HG03060 (cell line): Measurements from ENCODE around the gene ARHGAP23.
"Not testable (repeated sequence)": the region's sequence is repeated elsewhere in the genome, so short reads cannot be mapped to it uniquely, and the experiment has no call there.

ENCODE experiments used
- ATAC-seq: cut with Tn5 transposase; IDR thresholded peaks from one replicate; pipeline ENCODE4 v1.9.1; 2021; ENCODE audit warnings: low read depth, moderate number of reproducible peaks; ENCODE audit not compliant: unreplicated experiment

ARHGAP23 gene

DNA sequence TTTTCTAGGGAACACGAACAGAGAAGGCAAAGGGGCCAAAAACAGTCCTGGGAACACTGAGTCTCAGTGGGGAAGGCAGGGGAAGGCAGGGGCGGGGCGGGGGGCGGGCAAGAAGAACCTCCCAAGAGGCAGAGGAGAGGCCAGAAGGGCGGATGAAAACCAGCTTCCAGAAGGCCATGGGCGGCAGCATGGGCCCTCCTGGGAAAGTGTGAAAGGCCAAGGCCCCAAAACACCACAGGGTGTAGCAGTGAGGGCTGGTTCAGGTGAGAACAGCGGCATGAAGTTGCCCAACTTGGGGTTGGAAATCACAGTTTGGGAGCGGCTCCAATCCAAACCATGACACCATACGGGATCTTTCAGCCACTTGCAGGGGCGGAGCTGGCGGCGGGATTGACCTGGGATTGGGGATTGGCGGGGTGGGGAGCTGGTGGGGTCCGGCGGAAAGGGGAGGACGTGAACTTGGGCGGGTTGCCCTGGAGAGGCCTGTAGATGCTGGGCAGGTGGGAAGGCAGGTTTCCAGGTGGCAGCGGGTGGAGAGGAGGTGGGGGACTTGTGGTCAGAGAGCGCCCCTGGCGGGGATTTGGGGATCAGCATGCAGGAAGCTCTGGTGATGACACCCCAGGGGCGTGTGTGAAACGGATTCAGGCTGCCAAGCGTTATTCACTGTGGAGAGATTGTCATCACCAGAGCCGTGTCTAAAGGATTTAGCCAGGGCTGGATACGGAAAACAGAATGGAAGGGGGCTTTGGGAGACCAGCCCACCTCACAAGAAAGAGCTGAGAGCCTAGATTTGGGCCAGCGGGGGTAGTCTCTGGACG, 80.9 kb downstream of the ARHGAP23 start:
- no peak for ATAC-seq

DNA sequence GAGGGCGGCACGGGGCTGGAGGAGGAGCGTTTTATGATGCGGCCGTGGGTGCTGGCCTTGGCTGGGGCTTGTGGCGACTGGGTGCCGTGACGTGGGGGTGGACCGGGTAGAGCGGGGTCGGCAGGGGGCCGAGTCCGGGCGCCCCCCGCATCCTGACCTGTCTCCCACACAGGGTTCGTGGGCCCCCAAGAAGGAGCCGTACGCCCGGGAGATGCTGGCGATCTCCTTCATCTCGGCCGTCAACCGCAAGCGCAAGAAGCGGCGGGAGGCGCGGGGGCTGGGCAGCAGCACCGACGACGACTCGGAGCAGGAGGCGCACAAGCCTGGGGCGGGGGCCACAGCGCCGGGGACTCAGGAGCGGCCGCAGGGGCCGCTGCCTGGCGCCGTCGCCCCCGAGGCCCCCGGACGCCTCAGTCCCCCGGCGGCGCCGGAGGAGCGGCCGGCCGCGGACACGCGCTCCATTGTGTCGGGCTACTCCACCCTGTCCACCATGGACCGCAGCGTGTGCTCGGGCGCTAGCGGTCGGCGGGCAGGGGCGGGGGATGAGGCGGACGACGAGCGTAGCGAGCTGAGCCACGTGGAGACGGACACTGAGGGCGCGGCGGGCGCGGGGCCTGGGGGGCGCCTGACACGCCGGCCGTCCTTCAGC, 81.6 kb downstream of the ARHGAP23 start:
- ATAC-seq: no peak

DNA sequence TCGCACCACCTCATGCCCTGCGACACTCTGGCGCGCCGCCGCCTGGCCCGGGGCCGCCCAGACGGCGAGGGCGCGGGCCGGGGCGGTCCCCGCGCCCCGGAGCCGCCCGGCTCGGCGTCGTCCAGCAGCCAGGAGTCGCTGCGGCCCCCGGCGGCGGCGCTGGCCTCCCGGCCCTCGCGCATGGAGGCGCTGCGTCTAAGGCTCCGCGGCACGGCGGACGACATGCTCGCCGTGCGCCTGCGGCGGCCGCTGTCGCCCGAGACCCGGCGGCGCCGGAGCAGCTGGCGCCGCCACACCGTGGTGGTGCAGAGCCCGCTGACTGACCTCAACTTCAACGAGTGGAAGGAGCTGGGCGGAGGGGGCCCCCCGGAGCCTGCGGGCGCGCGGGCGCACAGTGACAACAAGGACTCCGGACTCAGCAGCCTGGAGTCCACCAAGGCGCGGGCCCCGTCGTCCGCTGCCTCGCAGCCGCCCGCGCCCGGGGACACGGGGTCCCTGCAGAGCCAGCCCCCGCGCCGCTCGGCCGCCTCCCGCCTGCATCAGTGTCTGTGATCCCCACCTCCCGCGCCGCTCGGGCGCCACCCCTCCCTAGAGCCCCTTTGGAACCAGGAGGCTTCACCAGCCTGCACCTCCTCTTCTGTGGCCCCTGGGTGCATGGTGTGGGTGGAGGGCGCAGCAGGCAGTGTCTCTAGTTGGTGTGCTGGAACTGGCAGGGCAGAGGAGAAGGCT, 82.3 kb downstream of the ARHGAP23 start:
- ATAC-seq: no peak

DNA sequence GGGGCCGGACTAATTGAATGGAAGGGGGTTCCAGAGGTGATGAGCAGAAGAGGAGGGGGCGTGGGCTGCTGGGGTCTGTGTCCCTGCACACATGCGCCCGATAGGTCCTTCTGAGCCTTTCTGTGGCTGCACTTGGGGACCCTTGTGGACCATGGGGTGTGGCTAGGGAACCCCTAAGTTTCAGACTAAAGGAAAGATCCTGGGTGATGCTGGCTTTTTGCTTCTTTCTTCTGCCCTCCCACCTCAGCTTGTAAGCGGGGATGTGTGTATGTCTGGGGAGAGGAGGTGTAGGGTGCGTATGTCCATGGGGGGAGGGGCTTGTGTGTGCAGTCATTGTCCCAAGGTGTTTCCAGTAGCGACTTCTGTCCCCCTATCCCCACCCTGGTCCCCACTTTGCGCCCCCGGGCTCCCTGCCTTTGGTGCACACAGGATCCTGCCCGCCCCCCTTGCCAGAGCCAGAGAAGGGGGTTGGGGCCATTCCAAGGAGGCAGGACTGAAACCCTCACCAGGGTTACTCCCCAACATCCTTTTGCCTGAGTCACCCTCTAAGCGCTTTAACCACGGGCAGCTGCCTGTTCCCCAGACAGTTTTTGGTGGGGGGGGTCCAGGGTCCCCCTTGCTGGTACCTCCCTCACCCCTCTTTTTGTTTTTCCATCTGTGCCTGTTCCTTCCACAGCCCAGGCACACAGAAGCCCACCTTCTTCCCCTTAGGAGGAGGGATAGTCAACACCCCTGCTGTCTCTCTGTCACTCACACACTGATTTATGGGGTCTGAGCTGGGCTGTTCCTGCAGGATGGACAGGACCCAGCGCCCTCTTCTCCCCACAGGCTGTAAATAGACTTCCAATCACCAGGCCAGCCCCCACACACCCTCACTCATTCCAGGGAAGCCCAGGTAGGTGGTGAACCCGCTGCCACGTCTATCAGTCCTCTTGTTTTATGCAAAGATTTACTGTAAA, 83.2 kb downstream of the ARHGAP23 start:
- ATAC-seq: no peak

DNA sequence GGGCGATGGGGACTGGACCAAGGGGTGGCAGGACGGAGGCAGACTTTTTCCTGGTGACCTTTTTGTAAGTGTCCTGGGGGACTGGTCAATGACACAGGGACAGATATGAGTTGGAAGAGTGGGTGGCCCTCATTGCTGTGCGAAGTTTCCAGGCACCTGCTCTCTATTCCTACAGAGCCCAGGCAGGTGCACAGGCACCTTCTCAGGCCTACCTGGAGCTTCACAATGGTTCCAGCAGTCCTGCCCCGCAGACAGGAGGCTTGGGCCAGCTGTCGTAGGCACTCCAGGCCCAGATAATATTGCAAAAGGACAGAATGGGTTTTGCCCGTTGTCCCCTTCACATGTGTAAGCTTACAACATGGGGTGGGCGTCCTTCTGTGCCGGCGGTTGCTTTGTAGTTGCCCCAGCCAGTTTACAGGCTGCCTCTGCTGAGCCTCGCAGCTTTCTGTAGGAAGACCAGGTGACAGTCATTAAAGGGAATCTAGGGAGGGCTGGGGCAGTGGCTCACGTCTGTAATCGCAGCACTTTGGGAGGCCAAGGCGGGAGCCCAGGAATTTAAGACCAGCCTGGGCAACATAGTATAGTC, 84.3 kb downstream of the ARHGAP23 start:
- no peak for ATAC-seq

DNA sequence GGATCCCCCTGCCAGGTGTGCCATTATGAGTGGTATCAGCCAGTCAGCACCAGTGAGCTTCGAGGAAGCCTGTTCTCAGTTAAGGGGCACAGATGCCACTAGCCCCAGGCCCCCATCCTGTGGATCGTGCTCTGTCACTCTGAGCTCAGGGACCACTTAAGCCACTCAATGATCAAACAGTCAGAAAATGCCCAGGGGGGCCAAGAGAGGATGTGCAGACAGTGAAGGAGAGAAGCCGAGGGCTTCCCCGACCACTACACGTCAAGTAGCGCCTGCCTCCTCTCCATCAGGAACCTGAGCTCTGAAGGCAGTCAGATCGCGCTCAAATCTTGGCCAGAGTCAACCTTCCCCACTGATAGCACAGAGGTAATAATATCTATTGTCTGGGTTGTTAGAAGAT, 98.3 kb downstream of the ARHGAP23 start:
- not testable (repeated sequence) for ATAC-seq

DNA sequence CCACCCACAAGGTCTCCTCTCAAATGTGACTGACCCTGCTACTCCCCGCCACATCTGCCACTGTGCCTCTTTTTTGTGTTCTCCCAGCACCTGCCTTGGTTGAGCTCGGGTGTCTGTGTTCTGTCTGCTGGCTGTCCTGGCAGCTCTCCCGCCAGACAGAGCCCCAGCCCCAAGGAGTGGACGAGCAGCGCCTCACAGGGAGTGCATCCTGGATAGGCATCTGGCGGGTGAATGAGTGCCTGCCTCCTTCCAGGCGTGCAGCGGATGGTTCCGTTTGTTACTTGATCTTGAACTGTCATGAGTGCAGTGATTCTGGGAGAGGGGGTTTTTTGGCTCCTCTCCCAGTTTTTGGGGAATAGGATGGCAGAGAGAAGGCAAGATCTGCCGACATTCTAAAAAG, 99.9 kb downstream of the ARHGAP23 start:
- not testable (repeated sequence) for ATAC-seq

DNA sequence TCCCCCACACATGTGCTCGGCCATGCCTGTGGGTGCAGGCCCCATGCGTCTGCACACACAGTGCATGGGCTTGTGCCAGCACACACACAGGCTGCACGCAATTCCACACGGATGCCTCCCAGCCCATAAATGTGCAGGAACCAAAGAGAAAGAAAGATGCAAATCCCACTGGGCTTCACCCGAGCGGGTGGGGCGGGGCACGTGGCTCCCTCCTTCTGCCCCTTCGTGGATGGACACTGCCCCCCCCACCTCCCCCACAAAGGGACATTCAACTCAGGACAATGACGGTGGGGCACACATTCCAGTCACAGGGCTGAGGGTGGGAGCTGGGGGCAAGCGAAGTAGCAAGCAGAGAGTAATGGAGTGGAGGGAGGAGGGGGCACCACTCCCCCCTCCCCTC, 102.6 kb downstream of the ARHGAP23 start:
- ATAC-seq: not testable (repeated sequence)

DNA sequence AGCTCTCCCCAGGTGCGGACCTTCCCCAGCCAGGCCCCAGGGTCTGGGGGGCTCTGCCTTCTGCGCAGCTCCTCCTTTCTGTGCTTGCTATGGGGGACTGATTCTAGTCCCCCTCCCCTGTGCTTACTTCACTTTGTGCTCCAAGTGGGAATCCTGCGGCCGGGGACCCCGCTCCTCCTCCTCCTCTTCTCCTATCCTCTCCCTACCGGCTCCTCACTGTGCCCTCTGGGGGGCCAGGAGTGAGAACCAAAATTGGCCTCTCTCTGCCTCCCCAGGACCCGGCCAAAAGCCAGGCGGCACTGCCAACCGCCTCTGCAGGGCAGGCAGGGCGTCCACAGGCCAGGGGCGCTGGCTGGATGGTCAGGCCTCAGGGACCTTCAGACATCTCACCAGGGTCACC, 103.5 kb downstream of the ARHGAP23 start:
- ATAC-seq: not testable (repeated sequence)

DNA sequence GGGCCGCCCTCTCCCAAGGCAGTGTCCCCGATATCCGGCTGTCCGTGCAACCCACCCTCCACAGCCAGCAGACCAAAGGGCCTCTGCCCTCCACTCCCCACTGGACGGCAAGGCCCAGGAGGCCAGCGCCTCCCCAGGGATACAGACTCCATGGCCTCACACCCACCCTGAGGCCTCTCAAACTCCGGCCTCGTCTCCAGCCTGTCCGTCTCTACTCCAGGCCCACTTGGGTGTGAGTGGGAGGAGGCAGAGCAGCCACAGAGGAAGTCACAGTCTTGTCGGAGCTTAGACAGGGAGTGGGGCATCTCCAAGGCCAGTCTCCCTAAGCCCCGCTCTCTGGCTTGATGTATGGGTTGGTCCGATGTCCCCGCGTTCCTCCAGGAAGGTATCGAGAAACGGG, 104.2 kb downstream of the ARHGAP23 start:
- no peak for ATAC-seq

DNA sequence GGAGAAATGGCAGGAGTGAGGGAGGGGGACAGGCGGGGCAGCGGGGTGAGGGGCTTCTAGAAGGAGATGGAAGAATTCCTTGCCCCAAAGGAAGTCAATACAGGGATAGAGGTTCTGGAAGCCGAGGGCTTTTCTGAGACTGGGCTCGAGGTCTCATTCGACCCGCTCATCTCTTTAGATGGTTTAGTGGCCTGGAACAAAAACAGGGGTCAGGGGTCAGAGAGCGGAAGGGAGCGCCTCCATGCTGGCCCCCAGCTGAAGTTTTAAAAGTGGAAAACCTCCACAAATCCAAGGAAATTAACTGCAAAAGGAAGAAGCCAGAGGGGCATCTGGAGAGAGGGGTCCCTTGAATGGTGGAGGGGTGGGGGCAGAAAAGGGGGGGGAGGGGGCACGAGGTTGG, 105.0 kb downstream of the ARHGAP23 start:
- ATAC-seq: no peak

DNA sequence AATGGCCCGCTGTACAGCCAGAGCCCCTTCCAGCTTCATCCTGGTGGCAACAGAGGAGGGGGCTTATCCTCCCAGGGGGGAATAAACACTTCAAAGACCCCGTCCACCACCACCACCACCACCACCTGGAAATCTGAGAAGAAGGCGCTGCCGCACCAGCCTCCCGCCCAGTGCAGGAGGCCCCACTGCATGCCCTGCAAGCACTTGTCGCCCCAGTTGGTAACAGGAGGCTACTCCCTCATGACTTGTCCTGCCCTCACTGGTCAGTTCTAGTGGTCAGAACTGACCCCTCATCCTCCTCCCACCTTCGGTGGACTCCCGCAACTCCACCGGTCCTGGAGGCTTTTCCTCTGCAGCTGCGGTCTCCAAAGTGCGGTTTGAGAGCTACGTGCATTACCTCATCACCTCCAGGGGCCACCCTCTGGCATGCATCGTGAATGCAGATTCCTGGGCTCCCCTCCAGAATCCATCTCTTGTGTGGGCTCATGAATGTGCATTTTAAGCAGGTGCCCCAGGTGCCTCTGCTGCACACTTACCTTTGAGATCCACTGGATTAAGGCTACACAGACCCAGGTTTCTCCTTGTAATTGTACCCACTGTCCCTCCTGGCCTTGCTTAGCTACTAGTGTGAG, 105.7 kb downstream of the ARHGAP23 start:
- ATAC-seq: no peak

DNA sequence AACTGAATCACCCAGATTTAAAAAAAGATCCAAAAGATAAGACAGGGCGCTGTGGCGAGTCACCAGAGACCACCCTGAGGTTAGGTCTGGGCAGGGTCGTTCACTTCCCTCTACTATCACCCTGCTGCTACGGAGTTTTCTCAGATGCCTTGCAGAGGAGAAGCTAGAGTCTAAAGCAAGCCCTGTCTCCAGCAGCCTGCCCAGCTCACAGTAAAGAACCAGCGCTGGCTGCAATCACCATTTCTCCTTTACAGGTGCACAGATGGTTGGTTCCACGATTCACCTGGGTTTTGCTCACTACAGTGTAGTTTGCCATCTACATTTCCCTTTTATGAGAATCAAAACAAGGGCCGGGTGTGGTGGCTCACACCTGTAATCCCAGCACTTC, 106.2 kb downstream of the ARHGAP23 start:
- ATAC-seq: no peak

DNA sequence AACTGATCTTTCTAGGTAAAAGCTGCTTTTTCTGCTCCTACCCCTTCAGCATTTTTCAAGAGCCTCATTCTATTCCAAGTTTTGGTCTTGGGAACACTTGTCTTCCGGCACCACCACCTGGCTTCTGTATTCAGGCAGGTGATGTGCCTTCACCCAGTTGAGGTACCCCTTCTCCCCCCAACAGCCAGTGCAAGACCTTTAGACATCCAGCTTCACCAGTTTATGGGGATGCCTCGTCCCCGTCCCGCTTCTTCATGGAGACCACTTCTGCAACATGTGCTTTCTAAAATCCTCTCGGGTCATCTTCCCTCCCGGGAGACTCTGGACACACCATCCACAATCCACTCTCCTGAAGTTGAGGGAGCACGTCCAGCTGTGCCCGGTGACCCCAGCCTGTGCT, 107.6 kb downstream of the ARHGAP23 start:
- no peak for ATAC-seq

DNA sequence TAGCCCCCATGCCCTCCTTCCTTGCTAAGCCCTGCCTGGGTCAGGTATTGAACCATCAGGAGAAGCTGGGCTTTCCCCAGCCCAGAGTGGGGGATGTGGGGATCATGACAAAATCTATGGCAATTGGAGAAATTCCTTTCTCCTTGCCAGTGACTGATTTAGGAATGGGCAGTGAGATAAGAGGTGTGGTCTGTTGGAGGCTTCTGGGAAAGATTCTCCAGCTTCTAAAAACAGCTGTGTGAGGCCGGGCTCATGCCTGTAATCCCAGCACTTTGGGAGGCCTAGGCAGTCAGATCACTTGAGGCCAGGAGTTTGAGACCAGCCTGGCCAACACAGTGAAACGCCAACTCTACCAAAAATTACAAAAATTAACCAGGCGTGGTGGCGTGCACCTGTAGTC, 108.4 kb downstream of the ARHGAP23 start:
- no peak for ATAC-seq

DNA sequence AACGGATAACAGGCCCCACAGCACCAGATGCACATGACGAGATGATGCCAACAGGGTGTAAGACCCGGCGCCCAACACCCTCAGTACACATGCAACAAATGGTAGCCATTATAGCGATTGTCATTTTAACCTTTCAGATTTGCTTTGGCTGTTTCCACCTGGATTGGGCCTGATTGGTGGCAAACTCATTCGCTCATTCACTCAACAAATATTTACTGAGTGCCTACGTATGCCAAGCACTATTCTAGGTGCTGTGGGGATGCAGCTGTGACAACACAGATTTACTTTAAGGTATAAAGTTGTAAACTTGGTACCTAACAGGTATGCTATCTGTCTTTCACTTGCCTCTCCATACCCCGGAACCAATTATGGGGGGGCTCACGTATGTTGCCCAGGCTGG, 110.6 kb downstream of the ARHGAP23 start:
- no peak for ATAC-seq

DNA sequence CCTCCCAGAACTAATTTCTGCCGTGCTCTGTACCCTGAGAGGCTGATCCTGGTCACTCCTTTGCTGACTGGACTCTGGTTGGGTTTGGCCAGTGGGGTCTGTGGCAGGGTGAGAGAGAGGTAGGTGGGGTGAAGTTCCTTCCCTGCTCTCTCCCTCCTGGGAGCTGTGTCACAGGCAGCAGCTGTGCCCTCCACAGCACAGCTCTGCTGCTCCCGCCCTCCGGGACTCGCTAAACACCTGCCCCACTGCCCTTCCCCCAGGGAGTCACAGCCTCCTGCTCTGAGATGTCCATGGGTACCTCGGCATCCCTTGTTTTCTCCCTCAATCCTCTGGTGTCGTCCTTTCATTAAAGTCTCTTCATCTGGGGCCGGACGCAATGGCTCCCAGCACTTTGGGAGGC, 111.1 kb downstream of the ARHGAP23 start:
- ATAC-seq: no peak

DNA sequence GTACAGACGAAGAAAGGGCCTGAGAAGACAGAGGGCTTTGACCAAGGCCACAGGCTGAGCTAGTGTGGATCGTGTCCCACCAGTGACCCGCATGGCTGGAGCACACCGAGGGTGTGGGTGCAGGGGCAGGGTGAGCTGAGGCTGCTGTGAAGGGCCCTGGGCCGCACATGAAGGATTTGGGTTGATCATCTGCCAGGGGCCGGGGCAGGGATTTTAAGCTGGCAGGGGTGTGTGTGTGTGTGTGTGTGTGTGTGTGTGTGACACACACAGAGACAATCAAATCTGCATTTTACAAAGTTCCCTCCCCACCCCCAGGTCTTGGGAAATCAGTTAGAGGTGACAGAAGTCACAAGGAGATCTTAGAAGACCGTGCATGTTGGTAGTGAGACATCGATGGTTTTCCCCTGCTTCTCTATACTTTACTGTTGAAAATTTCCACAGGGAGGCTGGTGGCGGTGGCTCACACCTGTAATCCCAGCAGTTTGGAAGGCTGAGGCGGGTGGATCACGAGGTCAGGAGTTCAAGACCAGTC, 112.3 kb downstream of the ARHGAP23 start:
- no peak for ATAC-seq

DNA sequence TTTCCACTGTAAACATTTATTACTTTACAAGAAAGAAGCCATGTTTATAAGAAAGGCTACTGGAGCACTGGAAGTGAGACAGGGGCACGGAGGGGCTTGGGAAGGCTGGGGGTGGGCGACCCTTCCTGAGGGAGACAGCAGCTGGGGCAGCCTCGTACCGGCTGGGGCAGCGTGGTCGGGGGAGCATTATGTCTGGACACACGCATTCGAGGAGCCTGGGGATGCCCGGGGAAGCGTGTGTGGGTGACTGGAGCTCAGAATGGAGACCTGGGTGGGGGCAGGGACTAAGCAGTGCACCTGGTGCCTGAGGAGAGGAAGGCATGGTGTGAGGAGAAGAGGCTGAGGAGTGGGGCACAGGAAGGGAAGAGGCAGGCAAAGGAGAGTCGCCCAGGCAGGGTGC, 113.0 kb downstream of the ARHGAP23 start:
- ATAC-seq: no peak
